Stimulated activated CD8-positive, alpha-beta memory T cell treated with anti-CD3 and anti-CD28 coated beads, Interleukin-2, amount 100 ng/mL, for 48 hours (primary cell): ENCODE measurements around the gene AKAP8L.
"Not testable (repeated sequence)": the region's sequence is repeated elsewhere in the genome, so short reads cannot be mapped to it uniquely, and the experiment has no call there.

Experiments
- DNase-seq, 2 donors: peaks; one replicate each; pipeline ENCODE4 v3.0.0-alpha.2; 2020; ENCODE audit warnings: low read depth in 2 of 2

The AKAP8L gene

GRCh38 chr19:15417699-15418098, 1.1 kb downstream of the AKAP8L start:
- no peak for DNase-seq

- no peak for DNase-seq
These were observed 6.0 kb downstream of the AKAP8L start for GRCh38 chr19:15412832-15413231.

- DNase-seq: not testable (repeated sequence)
These were observed 7.4 kb downstream of the AKAP8L start for GRCh38 chr19:15411351-15411750.

- DNase-seq: no peak
These were observed 14.0 kb downstream of the AKAP8L start for GRCh38 chr19:15404780-15405211.

GRCh38 chr19:15404097-15404779, 14.6 kb downstream of the AKAP8L start:
- DNase-seq: no peak

GRCh38 chr19:15403151-15403531, 15.6 kb downstream of the AKAP8L start:
- no peak for DNase-seq

GRCh38 chr19:15402411-15403150, 16.2 kb downstream of the AKAP8L start:
- no peak for DNase-seq

GRCh38 chr19:15401397-15401710, 17.4 kb downstream of the AKAP8L start:
- DNase-seq: no peak

GRCh38 chr19:15400521-15401396, 18.0 kb downstream of the AKAP8L start:
- no peak for DNase-seq

- DNase-seq: no peak
These were observed 19.2 kb downstream of the AKAP8L start for GRCh38 chr19:15399635-15400034.

GRCh38 chr19:15399234-15399515, 19.6 kb downstream of the AKAP8L start:
- DNase-seq: no peak

- no peak for DNase-seq
These were observed 20.1 kb downstream of the AKAP8L start for GRCh38 chr19:15398501-15399233.

GRCh38 chr19:15397782-15398181, 21.0 kb downstream of the AKAP8L start:
- DNase-seq: no peak

- no peak for DNase-seq
These were observed 21.6 kb downstream of the AKAP8L start for GRCh38 chr19:15397236-15397635.

GRCh38 chr19:15396436-15396835, 22.4 kb downstream of the AKAP8L start:
- DNase-seq: no peak

- not testable (repeated sequence) for DNase-seq
These were observed 23.5 kb downstream of the AKAP8L start for GRCh38 chr19:15395251-15395650.

GRCh38 chr19:15394426-15394825, 24.4 kb downstream of the AKAP8L start:
- no peak for DNase-seq

GRCh38 chr19:15393963-15394362, 24.8 kb downstream of the AKAP8L start:
- DNase-seq: no peak

- DNase-seq: no peak
These were observed 28.0 kb downstream of the AKAP8L start for GRCh38 chr19:15390814-15391213.

- no peak for DNase-seq
These were observed 36.9 kb downstream of the AKAP8L start for GRCh38 chr19:15381864-15382263.

GRCh38 chr19:15381429-15381828, 37.4 kb downstream of the AKAP8L start:
- DNase-seq: no peak

GRCh38 chr19:15379999-15380647, 38.7 kb downstream of the AKAP8L start:
- DNase-seq: no peak
